Esophagus squamous epithelium (tissue), 5 donors: Measurements from ENCODE around the gene KCND1. TPM values are rescaled to one million over a fixed set of nuclear protein-coding genes. Genes with fewer than 3 reads are reported as not detected.

Source experiments
- DNase-seq: peaks from one replicate; lab custom pipeline; 2025; lab: John Stamatoyannopoulos, UW
- H3K27ac ChIP-seq, 4 donors: fragments of 200-600 bp; sonication (generic); one replicate each; pipeline ENCODE4 v1.5.1; 2016 to 2019; ENCODE audit warnings: mild to moderate bottlenecking in 1 of 4
- H3K27me3 ChIP-seq, 4 donors: fragments of 200-600 bp; sonication (generic); 1 replicate in 3 of 4; 2 replicates in 1 of 4; pipeline versions ENCODE4 v1.5.1 to v1.6.0; 2017 to 2021; ENCODE audit warnings: antibody characterized with exemption in 1 of 4
- H3K36me3 ChIP-seq, 3 donors: fragments of 200-600 bp; sonication (generic); one replicate each; pipeline ENCODE4 v1.5.1; 2016 to 2019
- H3K4me1 ChIP-seq, 3 donors: fragments of 200-600 bp; sonication (generic); one replicate each; pipeline ENCODE4 v1.5.1; 2017 to 2019
- H3K4me3 ChIP-seq, 4 donors: fragments of 200-600 bp; sonication (generic); 1 replicate in 3 of 4; 2 replicates in 1 of 4; pipeline ENCODE4 v1.5.1; 2016 to 2019; ENCODE audit warnings: mild to moderate bottlenecking in 2 of 4, moderate library complexity in 1 of 4
- H3K9me3 ChIP-seq, 3 donors: fragments of 200-600 bp; sonication (generic); one replicate each; pipeline ENCODE4 v1.5.1; 2016 to 2019
- CTCF ChIP-seq, 6 experiments: fragments of 450-650 bp in 4 of 6; fragments of 200-600 bp in 2 of 6; sonication (generic) in 2 of 6; IDR thresholded peaks; one replicate each; pipeline ENCODE4 v1.5.1; 2016 to 2019; ENCODE audit warnings: antibody characterized with exemption in 6 of 6, mild to moderate bottlenecking in 4 of 6, moderate library complexity in 4 of 6
- POLR2A ChIP-seq, 4 donors: fragments of 450-650 bp; IDR thresholded peaks; one replicate each; pipeline ENCODE4 v1.6.1; 2017; ENCODE audit warnings: antibody characterized with exemption in 4 of 4, mild to moderate bottlenecking in 4 of 4, moderate library complexity in 3 of 4
- WGBS, 2 donors: methylation state at CpG; one replicate each; pipeline ENCODE4 v1.1.5; 2018; 5-methylcytosine and 5-hydroxymethylcytosine counted together
- intact Hi-C: fragments of 100-400 bp; cut with DNase I; formaldehyde crosslinking; loops from one replicate; pipeline ENCODE4 v1.15.0; 2022
- total RNA-seq, 4 donors: library from RNA; depleted of rRNA; stranded (reverse); fragments of >200 nt; gene quantifications; one replicate each; pipeline ENCODE4 v1.1.0, GENCODE V29; 2016
- donor health status: DM: yes; HTN: yes; CAD: no.

KCND1 gene
- total RNA-seq, 4 donors from 2014 or later, result 0.04 to 0.57 (median 0.53) TPM; not detected in 1

- Histone ChIP-seq H3K4me1 (peaks cover 5 to 61% (median 30%) of the 10 kb centered on the region in 3 donors), H3K4me3 (peak overlapping the region; percentile 52 to 80 (median 64)), H3K27me3 (no peaks in the 10 kb centered on the region), H3K9me3 (no peaks in the 10 kb centered on the region), H3K27ac (peak overlapping the region; percentile 91 to 96 (median 96)), H3K36me3 (peaks cover 0 to 22% (median 0%) of the 10 kb centered on the region in 3 donors)
- no peak for TF ChIP-seq CTCF (IDR thresholded peaks at IDR 0.05)
- TF ChIP-seq POLR2A (IDR thresholded peaks at IDR 0.05), result no peak
- intact Hi-C loops, result no loop called here
- WGBS, 2 donors, result 73% methylated on average over 3 of the region's 61 CpGs; no CpG with 5 or more reads in 1 of the 2 donors
- no peak for DNase-seq
Observed at GRCh38 chrX:48956728-48957414, 14.8 kb downstream of the KCND1 start.

GRCh38 chrX:48948589-48948988 lies 23.1 kb downstream of the KCND1 start:
- peaks cover 0 to 35% (median 7%) of the 10 kb centered on the region in 3 donors for H3K4me1 ChIP-seq
- no peak overlapping the region for H3K4me3 ChIP-seq
- no CpG with 5 or more reads among the region's 1 CpG for WGBS, 2 donors
- peaks cover 0 to 17% (median 0%) of the 10 kb centered on the region in 3 donors for H3K36me3 ChIP-seq
- DNase-seq, result no peak
- TF ChIP-seq POLR2A (IDR thresholded peaks at IDR 0.05), result no peak
- no peak for TF ChIP-seq CTCF (IDR thresholded peaks at IDR 0.05)
- no peaks in the 10 kb centered on the region for H3K27me3 ChIP-seq
- intact Hi-C loops, result no loop called here
- no peaks in the 10 kb centered on the region for H3K9me3 ChIP-seq
- H3K27ac ChIP-seq, result no peak overlapping the region

- no peaks in the 10 kb centered on the region for H3K9me3 ChIP-seq
- H3K36me3 ChIP-seq, result peaks cover 0 to 22% (median 0%) of the 10 kb centered on the region in 3 donors
- intact Hi-C loops, result no loop called here
- no peak overlapping the region for H3K4me3 ChIP-seq
- WGBS, 2 donors, result 51 to 54% methylated on average over 8 of the region's 8 CpGs
- DNase-seq, result no peak
- peaks cover 0 to 16% (median 0%) of the 10 kb centered on the region in 3 donors for H3K4me1 ChIP-seq
- no peaks in the 10 kb centered on the region for H3K27me3 ChIP-seq
- TF ChIP-seq POLR2A (IDR thresholded peaks at IDR 0.05) (no peak), CTCF (IDR thresholded peaks at IDR 0.05) (peak; percentile 37 to 74 (median 54))
- H3K27ac ChIP-seq, result no peak overlapping the region
Observed at GRCh38 chrX:48945517-48946348, 25.9 kb downstream of the KCND1 start.

- Histone ChIP-seq H3K27me3 (no peaks in the 10 kb centered on the region), H3K27ac (no peak overlapping the region), H3K4me1 (peaks cover 0 to 38% (median 2%) of the 10 kb centered on the region in 3 donors), H3K4me3 (no peak overlapping the region), H3K9me3 (no peaks in the 10 kb centered on the region), H3K36me3 (peaks cover 0 to 34% (median 0%) of the 10 kb centered on the region in 3 donors)
- intact Hi-C loops, result no loop called here
- WGBS, 2 donors, result 65 to 71% methylated on average over 1 to 2 of the region's 2 CpGs
- no peak for TF ChIP-seq POLR2A (IDR thresholded peaks at IDR 0.05)
- TF ChIP-seq CTCF (IDR thresholded peaks at IDR 0.05), result no peak
- DNase-seq, result no peak
Observed at GRCh38 chrX:48942895-48943294, 28.7 kb downstream of the KCND1 start.
